HCT116 (cell line): ENCODE measurements around the gene INPP5D. TPM values are rescaled to one million over a fixed set of nuclear protein-coding genes. Genes with fewer than 3 reads are reported as not detected.

Experiments
- ATAC-seq: fragments of 200-7000 bp; cut with Tn5 transposase; 2 replicates; pipeline ENCODE4 v1.9.1; 2020; ENCODE audit warnings: mild to moderate bottlenecking, moderate library complexity
- BruUV-seq: library from RNA; stranded (reverse); fragments of 400-500 nt; replicated peaks from 2 replicates; lab custom pipeline; 2021; lab: Mats Ljungman, UMichigan
- CTCF ChIA-PET: fragments of 300-600 bp; sonication (Branson Sonifier 250); formaldehyde crosslinking; loops from one replicate; lab custom pipeline; 2021; ENCODE audit warnings: antibody characterized with exemption; lab: Charles Lee
- POLR2A ChIA-PET: fragments of 300-600, 350-600 bp; sonication (Branson Sonifier 250); formaldehyde crosslinking; loops from one replicate; lab custom pipeline; 2021; ENCODE audit warnings: antibody characterized with exemption; lab: Charles Lee
- RAD21 ChIA-PET, 2 experiments: fragments of 300-600 bp; sonication (Branson Sonifier 250); formaldehyde crosslinking; loops; one replicate each; lab custom pipeline; 2023; ENCODE audit warnings: low total read pairs in 2 of 2; ENCODE audit not compliant: uncharacterized antibody in 2 of 2, unreplicated experiment in 2 of 2, low non-redundant PET in 1 of 2; lab: Charles Lee
- DNase-seq: peaks from one replicate; pipeline ENCODE4 v3.0.0-alpha.2; 2010; ENCODE audit warnings: low read depth, low spot score
- H2AFZ ChIP-seq: fragments of 200-600 bp; shearing (Covaris generic), sonication (generic); 2 replicates; pipeline ENCODE4 v1.6.1; 2017; ENCODE audit warnings: low read depth, mixed run types, mixed read lengths, antibody characterized with exemption, low read length; ENCODE audit not compliant: poor library complexity, severe bottlenecking
- H3K27ac ChIP-seq: 2 replicates; pipeline ENCODE4 v1.5.1; 2012; ENCODE audit warnings: low read depth, low read length
- H3K27me3 ChIP-seq: fragments of 200-600 bp; sonication (generic); 2 replicates; pipeline ENCODE4 v1.6.1; 2016; ENCODE audit warnings: mixed run types, low read length, mixed read lengths; ENCODE audit not compliant: insufficient read depth
- H3K36me3 ChIP-seq, 2 experiments: fragments of 200-500 bp in 1 of 2; fragments of 200-600 bp in 1 of 2; sonication (Bioruptor generic) in 1 of 2; sonication (generic) in 1 of 2; 2 replicates each; pipeline versions ENCODE4 v1.5.1 to v1.6.1; 2014 to 2016; ENCODE audit warnings: low read length in 2 of 2, inconsistent platforms in 1 of 2, mixed read lengths in 1 of 2, mixed run types in 1 of 2; ENCODE audit not compliant: insufficient read depth in 2 of 2, control insufficient read depth in 1 of 2
- H3K4me1 ChIP-seq, 2 experiments: fragments of 200-600 bp in 1 of 2; sonication (generic) in 1 of 2; 2 replicates each; pipeline versions ENCODE4 v1.5.1 to v1.6.1; 2012 to 2017; ENCODE audit warnings: low read length in 2 of 2, inconsistent platforms in 1 of 2, mild to moderate bottlenecking in 1 of 2, mixed read lengths in 1 of 2, mixed run types in 1 of 2, moderate library complexity in 1 of 2; ENCODE audit not compliant: insufficient read depth in 2 of 2, control insufficient read depth in 1 of 2
- H3K4me2 ChIP-seq: fragments of 200-600 bp; sonication (generic); 2 replicates; pipeline ENCODE4 v1.6.1; 2017; ENCODE audit warnings: mixed run types, low read length, mixed read lengths
- H3K4me3 ChIP-seq, 2 experiments: fragments of 200-600 bp in 1 of 2; sonication (generic) in 1 of 2; replicated peaks in 1 of 2; 2 replicates each; pipeline ENCODE4 v1.5.1; 2011 to 2016; ENCODE audit warnings: low read length in 2 of 2, control low read depth in 1 of 2, low read depth in 1 of 2, mild to moderate bottlenecking in 1 of 2, mixed read lengths in 1 of 2, mixed run types in 1 of 2
- H3K79me2 ChIP-seq: fragments of 200-600 bp; sonication (generic); 2 replicates; pipeline ENCODE4 v1.6.1; 2017; ENCODE audit warnings: mild to moderate bottlenecking, mixed run types, low read length, moderate library complexity, mixed read lengths; ENCODE audit not compliant: insufficient read depth
- H3K9ac ChIP-seq: fragments of 200-600 bp; sonication (generic); 2 replicates; pipeline ENCODE4 v1.6.1; 2016; ENCODE audit warnings: low read length, mixed read lengths
- H3K9me2 ChIP-seq: fragments of 200-600 bp; sonication (generic), shearing (Covaris generic); 2 replicates; pipeline ENCODE4 v1.6.1; 2017; ENCODE audit warnings: mixed run types, mild to moderate bottlenecking, moderate library complexity; ENCODE audit not compliant: insufficient read depth
- H3K9me3 ChIP-seq, 2 experiments: fragments of 200-500 bp in 1 of 2; fragments of 200-600 bp in 1 of 2; sonication (Bioruptor generic) in 1 of 2; sonication (generic) in 1 of 2; 2 replicates each; pipeline ENCODE4 v1.6.1; 2014 to 2017; ENCODE audit warnings: low read length in 2 of 2, mixed read lengths in 2 of 2, inconsistent platforms in 1 of 2, low read depth in 1 of 2, mild to moderate bottlenecking in 1 of 2, mixed run types in 1 of 2, moderate library complexity in 1 of 2; ENCODE audit not compliant: control insufficient read depth in 1 of 2, insufficient read depth in 1 of 2
- H4K20me1 ChIP-seq: fragments of 200-600 bp; sonication (generic), shearing (Covaris generic); 2 replicates; pipeline ENCODE4 v1.6.1; 2017; ENCODE audit warnings: mixed run types, mild to moderate bottlenecking, moderate library complexity; ENCODE audit not compliant: insufficient read depth
- ELF1 ChIP-seq: IDR thresholded peaks from 2 replicates; pipeline ENCODE4 v1.6.1; 2012; ENCODE audit warnings: low read depth, borderline replicate concordance
- FOSL1 ChIP-seq: IDR thresholded peaks from 2 replicates; pipeline ENCODE4 v1.6.1; 2012; ENCODE audit warnings: low read depth
- JUND ChIP-seq: IDR thresholded peaks from 2 replicates; pipeline ENCODE4 v1.6.1; 2012
- POLR2A ChIP-seq: IDR thresholded peaks from 2 replicates; pipeline ENCODE4 v1.7.0; 2011; ENCODE audit warnings: borderline replicate concordance; ENCODE audit not compliant: insufficient read depth, insufficient read length; ENCODE audit errors: extremely low read depth
- RAD21 ChIP-seq: IDR thresholded peaks from 2 replicates; pipeline ENCODE4 v1.6.1; 2012; ENCODE audit warnings: low read depth, mild to moderate bottlenecking
- SIN3A ChIP-seq: IDR thresholded peaks from 2 replicates; pipeline ENCODE4 v1.6.1; 2012; ENCODE audit warnings: low read depth
- SP1 ChIP-seq: IDR thresholded peaks from 2 replicates; pipeline ENCODE4 v1.6.1; 2012; ENCODE audit warnings: low read depth
- SRF ChIP-seq: IDR thresholded peaks from 2 replicates; pipeline ENCODE4 v1.6.1; 2012; ENCODE audit warnings: low read depth
- TCF7L2 ChIP-seq: IDR thresholded peaks from 2 replicates; pipeline ENCODE4 v1.7.0; 2011; ENCODE audit warnings: borderline replicate concordance, inconsistent platforms; ENCODE audit not compliant: insufficient read depth, insufficient read length; ENCODE audit errors: extremely low read depth
- YY1 ChIP-seq: IDR thresholded peaks from 2 replicates; pipeline ENCODE4 v1.6.1; 2011; ENCODE audit warnings: low read length, low read depth, moderate library complexity, mild to moderate bottlenecking; ENCODE audit not compliant: insufficient replicate concordance; ENCODE audit errors: extremely low read depth
- intact Hi-C: fragments of 100-400 bp; cut with micrococcal nuclease; formaldehyde crosslinking; loops from 2 replicates; pipeline ENCODE4 v1.10.0; 2022
- total RNA-seq: library from RNA; stranded (reverse); gene quantifications from one replicate; pipeline ENCODE4 v1.2.1, GENCODE V29; 2021; ENCODE audit not compliant: unreplicated experiment
- TF ChIP-seq, protein P1 (sequence below): IDR thresholded peaks from 2 replicates; pipeline ENCODE4 v1.6.1; 2012; ENCODE audit warnings: low read depth
- TF ChIP-seq, protein P2 (sequence below): IDR thresholded peaks from 2 replicates; pipeline ENCODE4 v1.6.1; 2012

The INPP5D gene
- total RNA-seq, 1 experiment from 2014 or later, result 1.8 TPM

DNA sequence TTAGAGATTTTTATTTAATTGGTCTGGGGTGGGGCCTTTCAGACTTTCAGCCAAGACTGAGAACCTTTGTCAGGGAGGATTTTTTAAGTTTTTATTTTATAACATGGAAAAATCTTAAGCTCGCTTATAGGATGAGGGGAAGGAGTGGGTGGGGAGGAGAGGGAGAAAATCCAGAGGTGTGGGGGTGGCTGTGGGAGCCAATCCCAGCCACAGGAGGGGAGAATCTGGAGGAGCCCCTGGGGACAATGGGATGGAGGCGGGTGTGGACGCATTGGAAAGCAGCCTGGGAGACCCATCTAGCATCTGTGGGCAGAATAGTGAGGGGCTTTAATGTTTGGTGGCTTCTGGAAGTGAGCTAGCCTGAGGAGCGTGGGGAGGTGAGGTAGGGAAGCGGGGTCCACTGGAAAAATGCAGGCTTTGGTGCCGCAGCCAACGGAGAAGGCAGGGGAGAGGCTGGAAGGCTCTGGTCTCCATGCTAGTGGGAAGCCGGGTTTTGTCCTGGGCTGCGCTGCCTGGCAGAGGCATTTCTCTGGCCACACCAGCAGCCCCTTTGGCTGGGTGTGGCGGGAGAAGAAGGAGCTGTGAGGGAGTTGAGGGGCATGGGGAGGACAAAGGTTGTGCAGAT, 11.5 kb upstream of the INPP5D start (continued):
- TF ChIP-seq, protein P1, sequence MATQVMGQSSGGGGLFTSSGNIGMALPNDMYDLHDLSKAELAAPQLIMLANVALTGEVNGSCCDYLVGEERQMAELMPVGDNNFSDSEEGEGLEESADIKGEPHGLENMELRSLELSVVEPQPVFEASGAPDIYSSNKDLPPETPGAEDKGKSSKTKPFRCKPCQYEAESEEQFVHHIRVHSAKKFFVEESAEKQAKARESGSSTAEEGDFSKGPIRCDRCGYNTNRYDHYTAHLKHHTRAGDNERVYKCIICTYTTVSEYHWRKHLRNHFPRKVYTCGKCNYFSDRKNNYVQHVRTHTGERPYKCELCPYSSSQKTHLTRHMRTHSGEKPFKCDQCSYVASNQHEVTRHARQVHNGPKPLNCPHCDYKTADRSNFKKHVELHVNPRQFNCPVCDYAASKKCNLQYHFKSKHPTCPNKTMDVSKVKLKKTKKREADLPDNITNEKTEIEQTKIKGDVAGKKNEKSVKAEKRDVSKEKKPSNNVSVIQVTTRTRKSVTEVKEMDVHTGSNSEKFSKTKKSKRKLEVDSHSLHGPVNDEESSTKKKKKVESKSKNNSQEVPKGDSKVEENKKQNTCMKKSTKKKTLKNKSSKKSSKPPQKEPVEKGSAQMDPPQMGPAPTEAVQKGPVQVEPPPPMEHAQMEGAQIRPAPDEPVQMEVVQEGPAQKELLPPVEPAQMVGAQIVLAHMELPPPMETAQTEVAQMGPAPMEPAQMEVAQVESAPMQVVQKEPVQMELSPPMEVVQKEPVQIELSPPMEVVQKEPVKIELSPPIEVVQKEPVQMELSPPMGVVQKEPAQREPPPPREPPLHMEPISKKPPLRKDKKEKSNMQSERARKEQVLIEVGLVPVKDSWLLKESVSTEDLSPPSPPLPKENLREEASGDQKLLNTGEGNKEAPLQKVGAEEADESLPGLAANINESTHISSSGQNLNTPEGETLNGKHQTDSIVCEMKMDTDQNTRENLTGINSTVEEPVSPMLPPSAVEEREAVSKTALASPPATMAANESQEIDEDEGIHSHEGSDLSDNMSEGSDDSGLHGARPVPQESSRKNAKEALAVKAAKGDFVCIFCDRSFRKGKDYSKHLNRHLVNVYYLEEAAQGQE, result no peak
- no peak for TF ChIP-seq SIN3A
- no peak for TF ChIP-seq SRF
- TF ChIP-seq TCF7L2, result no peak
- no peak for TF ChIP-seq FOSL1
- no peak for TF ChIP-seq SP1

DNA sequence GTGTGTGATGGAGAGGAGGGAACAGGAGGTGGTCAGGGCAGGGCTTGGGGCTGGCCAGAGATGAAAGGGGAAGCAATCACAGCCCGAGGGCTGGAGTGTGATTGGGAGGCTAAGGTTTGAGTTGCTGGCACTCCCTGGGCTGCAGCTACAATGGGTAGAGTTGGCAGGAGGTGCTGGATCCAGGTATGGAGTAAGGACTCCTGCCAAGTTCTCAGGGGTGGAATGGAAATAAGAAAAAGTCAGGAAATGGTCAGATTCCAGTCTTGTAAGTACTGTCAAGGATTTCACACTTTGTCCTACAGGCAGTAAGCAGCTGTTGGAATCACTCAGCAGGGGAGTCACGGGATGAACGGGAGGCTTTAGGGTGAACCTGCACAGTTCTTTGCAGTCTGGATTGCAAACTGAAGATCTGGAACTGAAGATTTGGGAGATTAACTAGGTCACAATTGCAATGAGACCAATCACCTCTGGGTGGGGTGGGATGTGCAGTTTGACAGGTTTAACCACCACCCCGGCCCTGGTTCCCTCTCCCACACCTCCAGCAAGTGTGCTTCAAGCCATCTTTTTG, 10.9 kb upstream of the INPP5D start:
- POLR2A ChIA-PET, result no interaction called here

More for the DNA sequence above, 10.9 kb upstream of the INPP5D start:
- no TSS peak for BruUV-seq
- ChIA-PET RAD21 (no interaction called here), CTCF (no interaction called here)
- H4K20me1 ChIP-seq, result no peaks in the 10 kb centered on the region
- DNase-seq (no peak), ATAC-seq (no peak)
- H3K4me2 ChIP-seq, result no peak overlapping the region
- intact Hi-C loops, result no loop called here
- no peaks in the 10 kb centered on the region for H3K36me3 ChIP-seq
- H3K4me1 ChIP-seq, result peaks cover 2 to 19% of the 10 kb centered on the region in 2 experiments; a peak in 2 of 4 replicates
- no peak overlapping the region for H3K9ac ChIP-seq
- no peaks in the 10 kb centered on the region for H3K27me3 ChIP-seq
- no peaks in the 10 kb centered on the region for H3K79me2 ChIP-seq
- no peak overlapping the region for H2AFZ ChIP-seq
- no peaks in the 10 kb centered on the region for H3K9me3 ChIP-seq
- no peak overlapping the region for H3K4me3 ChIP-seq
- no peak for TF ChIP-seq ELF1
- no peak for TF ChIP-seq SIN3A
- TF ChIP-seq TCF7L2, result no peak
- no peak for TF ChIP-seq SP1
- no peak for TF ChIP-seq YY1
- no peak for TF ChIP-seq JUND
- TF ChIP-seq RAD21, result no peak
- TF ChIP-seq, protein P2, sequence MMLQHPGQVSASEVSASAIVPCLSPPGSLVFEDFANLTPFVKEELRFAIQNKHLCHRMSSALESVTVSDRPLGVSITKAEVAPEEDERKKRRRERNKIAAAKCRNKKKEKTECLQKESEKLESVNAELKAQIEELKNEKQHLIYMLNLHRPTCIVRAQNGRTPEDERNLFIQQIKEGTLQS, result no peak
- TF ChIP-seq POLR2A, result no peak
- TF ChIP-seq, protein P1, result no peak
- no peak overlapping the region for H3K27ac ChIP-seq
- no peaks in the 10 kb centered on the region for H3K9me2 ChIP-seq
